Astrocyte of the spinal cord (primary cell): ENCODE results near the gene SPOCD1.

ENCODE experiments used
- DNase-seq: peaks from one replicate; pipeline ENCODE4 v3.0.0; 2011; ENCODE audit warnings: low read depth, low spot score
- H3K4me3 ChIP-seq: 2 replicates; pipeline ENCODE4 v1.5.1; 2011; ENCODE audit warnings: low read depth, mild to moderate bottlenecking, low read length, moderate library complexity
- in situ Hi-C: cut with HindIII; loops from 2 replicates; pipeline ENCODE4 v1.10.0; 2017; ENCODE audit warnings: low sequenced_read_pairs
- TF ChIP-seq, protein P1 (sequence below): IDR thresholded peaks from 2 replicates; pipeline ENCODE4 v1.5.1; 2012; ENCODE audit warnings: low read depth, mild to moderate bottlenecking, low read length, inconsistent platforms

SPOCD1 gene

DNA sequence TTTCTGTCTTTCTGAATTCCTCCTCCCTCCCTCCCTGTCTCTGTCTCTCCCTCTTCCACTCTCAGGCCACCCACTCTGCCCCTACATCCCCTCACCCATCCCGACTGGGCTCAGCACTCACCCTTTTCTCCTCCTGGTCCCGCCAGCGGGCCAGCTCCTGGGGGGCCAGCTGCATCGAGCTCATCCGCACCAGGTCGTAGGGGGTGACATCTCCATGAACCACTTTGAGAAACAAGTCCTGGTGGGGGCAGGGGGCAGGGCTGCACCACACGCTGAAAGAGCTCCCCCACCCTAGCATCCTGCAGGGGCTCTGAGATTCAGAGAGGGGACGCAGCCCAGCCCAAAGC is 17.8 kb downstream of the SPOCD1 start:
- in situ Hi-C loops = no loop called here
- TF ChIP-seq, protein P1, sequence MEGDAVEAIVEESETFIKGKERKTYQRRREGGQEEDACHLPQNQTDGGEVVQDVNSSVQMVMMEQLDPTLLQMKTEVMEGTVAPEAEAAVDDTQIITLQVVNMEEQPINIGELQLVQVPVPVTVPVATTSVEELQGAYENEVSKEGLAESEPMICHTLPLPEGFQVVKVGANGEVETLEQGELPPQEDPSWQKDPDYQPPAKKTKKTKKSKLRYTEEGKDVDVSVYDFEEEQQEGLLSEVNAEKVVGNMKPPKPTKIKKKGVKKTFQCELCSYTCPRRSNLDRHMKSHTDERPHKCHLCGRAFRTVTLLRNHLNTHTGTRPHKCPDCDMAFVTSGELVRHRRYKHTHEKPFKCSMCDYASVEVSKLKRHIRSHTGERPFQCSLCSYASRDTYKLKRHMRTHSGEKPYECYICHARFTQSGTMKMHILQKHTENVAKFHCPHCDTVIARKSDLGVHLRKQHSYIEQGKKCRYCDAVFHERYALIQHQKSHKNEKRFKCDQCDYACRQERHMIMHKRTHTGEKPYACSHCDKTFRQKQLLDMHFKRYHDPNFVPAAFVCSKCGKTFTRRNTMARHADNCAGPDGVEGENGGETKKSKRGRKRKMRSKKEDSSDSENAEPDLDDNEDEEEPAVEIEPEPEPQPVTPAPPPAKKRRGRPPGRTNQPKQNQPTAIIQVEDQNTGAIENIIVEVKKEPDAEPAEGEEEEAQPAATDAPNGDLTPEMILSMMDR = no peak
- no peak for DNase-seq
- peak overlapping the region; percentile 54 for H3K4me3 ChIP-seq

- TF ChIP-seq, protein P1 = no peak
- in situ Hi-C loops = no loop called here
- H3K4me3 ChIP-seq = peak overlapping the region; percentile 54
- DNase-seq = no peak
Measured at GRCh38 chr1:31797216-31797615, 18.6 kb downstream of the SPOCD1 start.

GRCh38 chr1:31796707-31797106 is 19.1 kb downstream of the SPOCD1 start:
- in situ Hi-C loops = no loop called here
- no peak for DNase-seq
- TF ChIP-seq, protein P1 = no peak
- peak overlapping the region; percentile 54 for H3K4me3 ChIP-seq

DNA sequence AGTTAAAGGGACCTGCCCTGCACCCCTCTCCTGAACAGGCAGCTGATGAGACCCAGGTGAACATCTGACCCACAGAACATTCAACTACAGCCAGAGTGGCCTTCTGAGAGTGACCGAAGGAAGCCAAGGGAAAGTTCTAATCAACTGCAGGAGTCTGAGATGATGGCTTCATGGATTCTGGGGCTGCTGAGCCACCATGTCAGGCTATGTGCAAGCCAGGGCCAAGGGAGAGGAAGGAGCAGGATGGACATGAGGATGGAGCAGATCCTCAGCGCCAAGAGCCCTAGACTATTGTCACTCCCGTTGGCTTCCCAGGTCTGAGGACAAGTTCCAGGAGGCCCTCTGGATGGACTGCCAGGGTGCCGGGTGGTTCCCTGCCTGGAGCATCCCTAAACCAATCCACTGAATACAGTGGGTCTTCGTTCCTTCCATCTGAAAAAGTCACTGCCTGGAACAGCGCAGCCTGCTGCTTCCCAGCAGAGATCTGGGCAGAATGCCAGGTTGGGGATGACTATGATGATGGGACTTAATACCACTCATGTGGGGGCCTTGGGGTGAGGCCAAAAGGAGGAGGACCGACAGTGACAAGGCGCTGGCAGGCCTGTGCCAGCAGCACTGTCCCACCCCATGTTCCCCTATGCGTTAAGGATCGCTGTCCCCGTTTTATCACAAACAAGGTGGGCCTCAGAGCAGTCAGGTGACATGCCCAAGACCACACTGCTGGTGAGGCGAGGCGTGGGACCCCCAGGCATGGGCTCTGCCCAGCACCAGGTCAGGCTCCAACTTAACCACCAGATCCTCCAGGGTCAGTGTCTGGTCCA is 19.8 kb downstream of the SPOCD1 start:
- in situ Hi-C loops = no loop called here
- no peak overlapping the region for H3K4me3 ChIP-seq
- DNase-seq = peak; percentile 78
- TF ChIP-seq, protein P1 = no peak

- TF ChIP-seq, protein P1 = no peak
- in situ Hi-C loops = no loop called here
- H3K4me3 ChIP-seq = no peak overlapping the region
- no peak for DNase-seq
Measured at GRCh38 chr1:31795096-31795675, 20.6 kb downstream of the SPOCD1 start.

GRCh38 chr1:31793586-31794285 is 22.1 kb downstream of the SPOCD1 start:
- DNase-seq = no peak
- TF ChIP-seq, protein P1 = no peak
- in situ Hi-C loops = no loop called here

More at GRCh38 chr1:31793586-31794285, 22.1 kb downstream of the SPOCD1 start:
- no peak overlapping the region for H3K4me3 ChIP-seq
